A673 (cell line): ENCODE results near the gene GPR155.

Experiments used
- CTCF ChIP-seq: fragments of 300-800, 200-600 bp; sonication (generic); conservative IDR thresholded peaks from 2 replicates; pipeline ENCODE4 v1.5.1; 2017; ENCODE audit warnings: low read depth, mild to moderate bottlenecking, antibody characterized with exemption, low read length, moderate library complexity, mixed read lengths
- EZH2 ChIP-seq: fragments of 200-600 bp; sonication (generic); IDR thresholded peaks from 2 replicates; pipeline ENCODE4 v1.6.1; 2017; ENCODE audit warnings: borderline replicate concordance, low read depth, mild to moderate bottlenecking, mixed read lengths, antibody characterized with exemption, low read length; ENCODE audit not compliant: poor library complexity, severe bottlenecking

- TF ChIP-seq CTCF: no peak
- no peak for TF ChIP-seq EZH2
Observed at GRCh38 chr2:174395284-174395968, 91.4 kb downstream of the GPR155 start, which contains the start of gene SCRN3.
